Common myeloid progenitor, CD34-positive (primary cell): ENCODE measurements around the gene CDHR1.
A peak's percentile ranks its signal among the peaks of the same experiment; 100 is the strongest.

Experiments used
- CTCF ChIA-PET: fragments of 350-600 bp; sonication (Branson Sonifier 250); formaldehyde crosslinking; loops from one replicate; lab custom pipeline; 2021; ENCODE audit warnings: antibody characterized with exemption; lab: Charles Lee
- POLR2A ChIA-PET: fragments of 350-600 bp; sonication (Branson Sonifier 250); formaldehyde crosslinking; loops from one replicate; lab custom pipeline; 2021; ENCODE audit warnings: antibody characterized with exemption; lab: Charles Lee
- DNase-seq, 3 donors: peaks; one replicate each; pipeline versions ENCODE4 v3.0.0 to v3.0.0-alpha.2; 2013
- H3K27ac ChIP-seq, 2 experiments: 1 replicate in 1 of 2; 2 replicates in 1 of 2; pipeline ENCODE4 v1.7.0; 2013; ENCODE audit warnings: inconsistent platforms in 2 of 2, low read length in 2 of 2, mild to moderate bottlenecking in 2 of 2, low read depth in 1 of 2, moderate library complexity in 1 of 2; ENCODE audit not compliant: severe bottlenecking in 2 of 2, insufficient read depth in 1 of 2, poor library complexity in 1 of 2
- H3K27me3 ChIP-seq, 5 experiments: replicated peaks in 2 of 5; 1 replicate in 3 of 5; 2 replicates in 2 of 5; pipeline versions ENCODE4 v1.6.1 to v1.7.0; 2013; ENCODE audit warnings: low read length in 4 of 5, mild to moderate bottlenecking in 2 of 5, moderate library complexity in 2 of 5, inconsistent platforms in 1 of 5; ENCODE audit not compliant: insufficient read depth in 5 of 5, control insufficient read depth in 4 of 5
- H3K36me3 ChIP-seq, 4 experiments: 1 replicate in 2 of 4; 2 replicates in 2 of 4; pipeline versions ENCODE4 v1.6.1 to v1.7.0; 2013; ENCODE audit warnings: low read length in 3 of 4, control low read depth in 1 of 4, mild to moderate bottlenecking in 1 of 4; ENCODE audit not compliant: control insufficient read depth in 4 of 4, insufficient read depth in 4 of 4
- H3K4me1 ChIP-seq, 4 experiments: 1 replicate in 3 of 4; 2 replicates in 1 of 4; pipeline versions ENCODE4 v1.6.1 to v1.7.1; 2013; ENCODE audit warnings: low read length in 3 of 4, mild to moderate bottlenecking in 3 of 4, control low read depth in 1 of 4, inconsistent platforms in 1 of 4, moderate library complexity in 1 of 4; ENCODE audit not compliant: control insufficient read depth in 4 of 4, insufficient read depth in 4 of 4; ENCODE audit errors: control extremely low read depth in 1 of 4
- H3K4me3 ChIP-seq, 7 experiments: 1 replicate in 4 of 7; 2 replicates in 3 of 7; pipeline versions ENCODE4 v1.5.1 to v1.7.0; 2013; ENCODE audit warnings: mild to moderate bottlenecking in 7 of 7, low read length in 6 of 7, moderate library complexity in 6 of 7, inconsistent platforms in 2 of 7, low read depth in 2 of 7, control low read depth in 1 of 7; ENCODE audit not compliant: insufficient read depth in 4 of 7, control insufficient read depth in 1 of 7; ENCODE audit errors: extremely low read depth in 1 of 7
- H3K9me3 ChIP-seq, 5 experiments: 1 replicate in 4 of 5; 2 replicates in 1 of 5; pipeline versions ENCODE4 v1.6.1 to v1.7.1; 2013; ENCODE audit warnings: low read length in 4 of 5, mild to moderate bottlenecking in 2 of 5, inconsistent platforms in 1 of 5, low read depth in 1 of 5, moderate library complexity in 1 of 5; ENCODE audit not compliant: control insufficient read depth in 4 of 5, insufficient read depth in 2 of 5; ENCODE audit errors: control extremely low read depth in 1 of 5
- WGBS: methylation state at CpG from one replicate; pipeline ENCODE4 v1.1.5; 2013; ENCODE audit not compliant: insufficient coverage; 5-methylcytosine and 5-hydroxymethylcytosine counted together

CDHR1 gene

GRCh38 chr10:84190621-84191020 is 3.7 kb upstream of the CDHR1 start:
- Histone ChIP-seq H3K9me3 (no peaks in the 10 kb centered on the region), H3K4me3 (no peak overlapping the region), H3K4me1 (peaks cover 0 to 16% (median 12%) of the 10 kb centered on the region in 4 experiments), H3K27me3 (peaks cover 5 to 51% (median 18%) of the 10 kb centered on the region in 5 experiments), H3K36me3 (no peaks in the 10 kb centered on the region), H3K27ac (no peak overlapping the region)
- 100% methylated on average over 2 of the region's 3 CpGs for WGBS
- CTCF ChIA-PET = interaction anchor here (1.4 kb wide), 1 partner anchor 43 kb away, joined by 3 read pairs; no protein-coding TSS in a partner anchor
- DNase-seq = no peak
- POLR2A ChIA-PET = no interaction called here

- ChIA-PET POLR2A (no interaction called here), CTCF (interaction anchor here (1.1 to 1.4 kb wide), 2 partner anchors 10 to 44 kb away, joined by 3 read pairs; no protein-coding TSS in a partner anchor)
- no peaks in the 10 kb centered on the region for H3K9me3 ChIP-seq
- no peak overlapping the region for H3K4me3 ChIP-seq
- 85% methylated on average over 3 of the region's 5 CpGs for WGBS
- DNase-seq = no peak
- peaks cover 0 to 16% (median 12%) of the 10 kb centered on the region in 4 experiments for H3K4me1 ChIP-seq
- no peak overlapping the region for H3K27ac ChIP-seq
- peaks cover 5 to 56% (median 22%) of the 10 kb centered on the region in 5 experiments for H3K27me3 ChIP-seq
- H3K36me3 ChIP-seq = no peaks in the 10 kb centered on the region
These were observed 3.2 kb upstream of the CDHR1 start for GRCh38 chr10:84191106-84191505.

- H3K36me3 ChIP-seq = no peaks in the 10 kb centered on the region
- no peak overlapping the region for H3K4me3 ChIP-seq
- CTCF ChIA-PET = interaction anchor here (0.9 to 3.5 kb wide), 3 partner anchors 12 to 46 kb away, joined by 3 to 14 read pairs (median 4); no protein-coding TSS in a partner anchor
- peaks cover 0 to 16% (median 12%) of the 10 kb centered on the region in 4 experiments for H3K4me1 ChIP-seq
- no peaks in the 10 kb centered on the region for H3K9me3 ChIP-seq
- WGBS = 96% methylated on average over 2 of the region's 2 CpGs
- H3K27me3 ChIP-seq = peaks cover 5 to 78% (median 37%) of the 10 kb centered on the region in 5 experiments
- no peak overlapping the region for H3K27ac ChIP-seq
- no peak for DNase-seq
- POLR2A ChIA-PET = no interaction called here
These were observed 1.0 kb upstream of the CDHR1 start for GRCh38 chr10:84193327-84193726.

- H3K4me3 ChIP-seq = peak overlapping the region in 5 of 7 experiments; percentile 33 to 67 (median 58)
- peaks cover 5 to 81% (median 37%) of the 10 kb centered on the region in 5 experiments for H3K27me3 ChIP-seq
- CTCF ChIA-PET = interaction anchor here (0.9 to 3.5 kb wide), 3 partner anchors 11 to 47 kb away, joined by 3 to 14 read pairs (median 4); no protein-coding TSS in a partner anchor
- no peaks in the 10 kb centered on the region for H3K36me3 ChIP-seq
- H3K9me3 ChIP-seq = no peaks in the 10 kb centered on the region
- no peak for DNase-seq
- H3K27ac ChIP-seq = no peak overlapping the region
- POLR2A ChIA-PET = no interaction called here
- peaks cover 0 to 16% (median 12%) of the 10 kb centered on the region in 4 experiments for H3K4me1 ChIP-seq
- 40% methylated on average over 5 of the region's 5 CpGs for WGBS
These were observed 402 bp upstream of the CDHR1 start for GRCh38 chr10:84193846-84194423.

- Histone ChIP-seq H3K9me3 (no peaks in the 10 kb centered on the region), H3K27me3 (peaks cover 5 to 86% (median 37%) of the 10 kb centered on the region in 5 experiments), H3K27ac (no peak overlapping the region), H3K4me3 (peak overlapping the region in 5 of 7 experiments; percentile 16 to 67 (median 39)), H3K4me1 (peaks cover 0 to 16% (median 12%) of the 10 kb centered on the region in 4 experiments), H3K36me3 (no peaks in the 10 kb centered on the region)
- WGBS = 17% methylated on average over 35 of the region's 43 CpGs
- DNase-seq = no peak
- POLR2A ChIA-PET = no interaction called here
- CTCF ChIA-PET = interaction anchor here (3.5 kb wide), 1 partner anchor 10 kb away, joined by 14 read pairs; no protein-coding TSS in a partner anchor
These were observed 900 bp downstream of the CDHR1 start for GRCh38 chr10:84195044-84195830.

DNA sequence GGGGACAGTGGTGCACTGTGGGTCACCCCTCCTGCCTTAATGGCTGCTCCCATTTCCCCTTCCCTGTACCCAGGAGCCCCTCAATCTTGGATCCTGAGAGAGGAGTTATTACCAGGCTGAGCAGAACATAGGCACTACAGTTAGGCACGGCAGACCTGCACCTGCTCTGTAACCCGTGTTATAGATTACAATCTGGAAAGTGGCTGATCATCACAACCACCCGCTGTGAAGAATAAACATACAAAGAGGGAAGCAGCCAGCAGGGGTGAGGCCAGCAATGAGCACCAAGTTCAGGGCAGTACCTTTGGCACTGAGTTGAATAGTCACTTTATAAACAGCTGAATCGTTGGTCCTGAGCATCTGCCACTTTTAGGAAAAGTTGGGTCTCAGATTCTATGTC is 1.7 kb downstream of the CDHR1 start:
- Histone ChIP-seq H3K4me1 (peaks cover 0 to 16% (median 12%) of the 10 kb centered on the region in 4 experiments), H3K9me3 (no peaks in the 10 kb centered on the region), H3K27ac (no peak overlapping the region), H3K4me3 (no peak overlapping the region), H3K36me3 (no peaks in the 10 kb centered on the region), H3K27me3 (peaks cover 5 to 81% (median 37%) of the 10 kb centered on the region in 5 experiments)
- ChIA-PET CTCF (interaction anchor here (1.6 to 3.5 kb wide), 2 partner anchors 9 to 56 kb away, joined by 3 to 14 read pairs; no protein-coding TSS in a partner anchor), POLR2A (no interaction called here)
- 24% methylated on average over 4 of the region's 4 CpGs for WGBS
- DNase-seq = peak in 2 of 3 donors; percentile 35 to 46
